ENCODE results near the gene MAGI1. TPM values are rescaled to one million over a fixed set of nuclear protein-coding genes. Genes with fewer than 3 reads are reported as not detected.

MAGI1 gene
- total and polyA plus RNA-seq, 7 donors = 10.2 to 54.0 (median 29.8) TPM

DNA sequence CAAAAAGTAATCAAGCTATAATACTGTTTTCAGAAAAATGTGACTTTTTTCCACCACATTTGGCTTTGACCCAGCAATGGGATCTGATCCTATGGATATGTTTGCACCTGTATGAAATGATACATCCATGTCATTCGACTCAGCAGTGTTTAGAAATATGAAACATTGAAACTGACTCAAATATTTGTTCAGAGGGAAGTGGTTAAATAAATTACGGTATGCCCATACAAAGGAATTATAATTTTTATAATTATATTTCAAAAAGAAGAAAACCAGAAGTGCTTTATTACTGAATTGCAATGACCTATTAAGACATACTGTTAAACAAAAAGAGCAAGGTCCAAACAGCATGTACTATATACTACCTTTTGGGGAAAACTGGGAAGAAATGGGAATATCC, 546.5 kb downstream of the MAGI1 start:
- no peaks in the 10 kb centered on the region for H3K36me3 ChIP-seq
- H3K27me3 ChIP-seq = no peaks in the 10 kb centered on the region
- WGBS, 2 donors = 87 to 92% methylated on average over 2 of the region's 2 CpGs
- H3K4me3 ChIP-seq = no peak overlapping the region
- TF ChIP-seq, protein P1, sequence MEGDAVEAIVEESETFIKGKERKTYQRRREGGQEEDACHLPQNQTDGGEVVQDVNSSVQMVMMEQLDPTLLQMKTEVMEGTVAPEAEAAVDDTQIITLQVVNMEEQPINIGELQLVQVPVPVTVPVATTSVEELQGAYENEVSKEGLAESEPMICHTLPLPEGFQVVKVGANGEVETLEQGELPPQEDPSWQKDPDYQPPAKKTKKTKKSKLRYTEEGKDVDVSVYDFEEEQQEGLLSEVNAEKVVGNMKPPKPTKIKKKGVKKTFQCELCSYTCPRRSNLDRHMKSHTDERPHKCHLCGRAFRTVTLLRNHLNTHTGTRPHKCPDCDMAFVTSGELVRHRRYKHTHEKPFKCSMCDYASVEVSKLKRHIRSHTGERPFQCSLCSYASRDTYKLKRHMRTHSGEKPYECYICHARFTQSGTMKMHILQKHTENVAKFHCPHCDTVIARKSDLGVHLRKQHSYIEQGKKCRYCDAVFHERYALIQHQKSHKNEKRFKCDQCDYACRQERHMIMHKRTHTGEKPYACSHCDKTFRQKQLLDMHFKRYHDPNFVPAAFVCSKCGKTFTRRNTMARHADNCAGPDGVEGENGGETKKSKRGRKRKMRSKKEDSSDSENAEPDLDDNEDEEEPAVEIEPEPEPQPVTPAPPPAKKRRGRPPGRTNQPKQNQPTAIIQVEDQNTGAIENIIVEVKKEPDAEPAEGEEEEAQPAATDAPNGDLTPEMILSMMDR (IDR thresholded peaks at IDR 0.05) = no peak
- TF ChIP-seq POLR2AphosphoS5 (IDR thresholded peaks at IDR 0.05) (no peak), POLR2A (IDR thresholded peaks at IDR 0.05) (no peak), EP300 (IDR thresholded peaks at IDR 0.05) (no peak)
- H3K9me3 ChIP-seq = no peaks in the 10 kb centered on the region
- no peak overlapping the region for H3K27ac ChIP-seq
- intact Hi-C loops (cut with DNase I) = loop anchor here (10.0 kb wide), 1 partner anchor 53 kb away; no protein-coding TSS in a partner anchor
- no peak for DNase-seq
- H3K4me1 ChIP-seq = peaks cover 0 to 16% (median 13%) of the 10 kb centered on the region in 4 donors

GRCh38 chr3:65490114-65490513, 548.6 kb downstream of the MAGI1 start:
- peaks cover 0 to 37% (median 24%) of the 10 kb centered on the region in 4 donors for H3K4me1 ChIP-seq
- H3K9me3 ChIP-seq = no peaks in the 10 kb centered on the region
- WGBS, 2 donors = 95 to 97% methylated on average over 3 of the region's 3 CpGs
- H3K4me3 ChIP-seq = no peak overlapping the region
- H3K36me3 ChIP-seq = no peaks in the 10 kb centered on the region
- no peak overlapping the region for H3K27ac ChIP-seq
- DNase-seq = no peak
- H3K27me3 ChIP-seq = no peaks in the 10 kb centered on the region
- TF ChIP-seq EP300 (IDR thresholded peaks at IDR 0.05) (no peak), POLR2AphosphoS5 (IDR thresholded peaks at IDR 0.05) (no peak), POLR2A (IDR thresholded peaks at IDR 0.05) (no peak)
- TF ChIP-seq, protein P1 (IDR thresholded peaks at IDR 0.05) = no peak
- intact Hi-C loops (cut with DNase I) = loop anchor here (10.0 kb wide), 1 partner anchor 55 kb away; no protein-coding TSS in a partner anchor

- Histone ChIP-seq H3K9me3 (no peaks in the 10 kb centered on the region), H3K27me3 (no peaks in the 10 kb centered on the region), H3K4me3 (no peak overlapping the region), H3K36me3 (no peaks in the 10 kb centered on the region), H3K27ac (no peak overlapping the region), H3K4me1 (peaks cover 0 to 45% (median 32%) of the 10 kb centered on the region in 4 donors)
- intact Hi-C loops (cut with DNase I) = no loop called here
- no peak for DNase-seq
- 92 to 95% methylated on average over 2 of the region's 2 CpGs for WGBS, 2 donors
- no peak for TF ChIP-seq POLR2A (IDR thresholded peaks at IDR 0.05)
- TF ChIP-seq, protein P1 (IDR thresholded peaks at IDR 0.05) = no peak
- no peak for TF ChIP-seq POLR2AphosphoS5 (IDR thresholded peaks at IDR 0.05)
- TF ChIP-seq EP300 (IDR thresholded peaks at IDR 0.05) = no peak
These were observed 549.5 kb downstream of the MAGI1 start for GRCh38 chr3:65489253-65489652.

DNA sequence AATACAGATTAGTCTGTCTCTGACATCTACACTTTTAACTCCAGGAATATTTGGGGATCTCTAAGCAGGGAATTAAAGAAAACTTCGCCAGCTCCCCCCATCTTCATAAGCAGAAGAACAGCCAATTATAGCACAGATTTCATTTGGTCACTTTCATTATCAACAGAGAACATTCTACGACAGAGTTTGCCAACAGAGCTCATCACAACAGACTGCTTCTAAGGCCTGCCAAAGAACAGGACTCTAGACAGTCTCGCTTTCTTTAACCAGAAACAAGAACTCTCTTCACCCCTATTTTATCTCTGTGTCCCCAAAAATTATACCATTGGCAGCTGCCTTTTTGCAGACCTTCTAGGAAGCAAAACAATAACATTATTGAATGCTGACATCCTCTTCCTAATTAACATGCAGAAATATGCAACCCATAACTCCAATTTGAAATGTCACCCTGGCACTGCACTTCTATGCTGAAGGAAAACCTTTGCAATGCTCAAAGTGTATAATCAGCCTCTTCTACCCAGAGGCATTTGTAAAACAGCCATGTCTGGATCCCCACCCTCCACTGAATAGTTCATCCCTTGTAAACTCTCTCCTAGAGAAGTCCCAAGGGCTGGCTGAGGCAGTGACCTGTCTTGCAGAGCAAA, 552.8 kb downstream of the MAGI1 start:
- intact Hi-C loops (cut with DNase I) = no loop called here
- H3K4me3 ChIP-seq = no peak overlapping the region
- H3K36me3 ChIP-seq = no peaks in the 10 kb centered on the region
- no peaks in the 10 kb centered on the region for H3K27me3 ChIP-seq
- no peak for DNase-seq
- H3K27ac ChIP-seq = peak overlapping the region; percentile 23 to 64 (median 42)
- H3K4me1 ChIP-seq = peaks cover 0 to 58% (median 46%) of the 10 kb centered on the region in 4 donors
- TF ChIP-seq POLR2AphosphoS5 (IDR thresholded peaks at IDR 0.05) = no peak
- TF ChIP-seq, protein P1 (IDR thresholded peaks at IDR 0.05) = no peak
- WGBS, 2 donors = 69 to 73% methylated on average over 3 of the region's 3 CpGs
- H3K9me3 ChIP-seq = no peaks in the 10 kb centered on the region
